ENCODE data around the gene THAP12.
"Not testable (repeated sequence)": the region's sequence is repeated elsewhere in the genome, so short reads cannot be mapped to it uniquely, and the experiment has no call there.

THAP12 gene

GRCh38 chr11:76321820-76322524 is 59.0 kb downstream of the THAP12 start:
- Histone ChIP-seq H3K9ac (ENCODE audit: low read length in 5 of 5) (no peak overlapping the region), H3K27ac (ENCODE audit: low read depth, low read length) (no peak overlapping the region), H3K4me1 (ENCODE audit: control insufficient read depth in 5 of 5, insufficient read depth in 5 of 5, low read length in 5 of 5) (peaks cover 0 to 22% (median 13%) of the 10 kb centered on the region in 5 donors), H3K27me3 (ENCODE audit: control insufficient read depth in 5 of 5, insufficient read depth in 4 of 5, low read length in 5 of 5) (peaks cover 3 to 13% (median 5%) of the 10 kb centered on the region in 5 donors), H3K9me3 (ENCODE audit: control insufficient read depth in 5 of 5, low read length in 5 of 5) (no peaks in the 10 kb centered on the region), H3K4me3 (ENCODE audit: low read depth in 1 of 5, low read length in 5 of 5) (peak overlapping the region in 2 of 5 donors; percentile 6 to 24), H3K36me3 (ENCODE audit: control insufficient read depth in 5 of 5, insufficient read depth in 5 of 5, low read length in 5 of 5) (no peaks in the 10 kb centered on the region)

GRCh38 chr11:76321340-76321739 is 59.6 kb downstream of the THAP12 start:
- H3K9ac ChIP-seq (ENCODE audit: low read length in 5 of 5): no peak overlapping the region
- no peak overlapping the region for H3K27ac ChIP-seq (ENCODE audit: low read depth, low read length)
- peaks cover 0 to 24% (median 13%) of the 10 kb centered on the region in 5 donors for H3K4me1 ChIP-seq (ENCODE audit: control insufficient read depth in 5 of 5, insufficient read depth in 5 of 5, low read length in 5 of 5)
- no peaks in the 10 kb centered on the region for H3K36me3 ChIP-seq (ENCODE audit: control insufficient read depth in 5 of 5, insufficient read depth in 5 of 5, low read length in 5 of 5)
- peaks cover 3 to 13% (median 5%) of the 10 kb centered on the region in 5 donors for H3K27me3 ChIP-seq (ENCODE audit: control insufficient read depth in 5 of 5, insufficient read depth in 4 of 5, low read length in 5 of 5)
- H3K4me3 ChIP-seq (ENCODE audit: low read depth in 1 of 5, low read length in 5 of 5): no peak overlapping the region
- no peaks in the 10 kb centered on the region for H3K9me3 ChIP-seq (ENCODE audit: control insufficient read depth in 5 of 5, low read length in 5 of 5)

- peaks cover 3 to 13% (median 5%) of the 10 kb centered on the region in 5 donors for H3K27me3 ChIP-seq (ENCODE audit: control insufficient read depth in 5 of 5, insufficient read depth in 4 of 5, low read length in 5 of 5)
- peaks cover 0 to 24% (median 13%) of the 10 kb centered on the region in 5 donors for H3K4me1 ChIP-seq (ENCODE audit: control insufficient read depth in 5 of 5, insufficient read depth in 5 of 5, low read length in 5 of 5)
- H3K9me3 ChIP-seq (ENCODE audit: control insufficient read depth in 5 of 5, low read length in 5 of 5): no peaks in the 10 kb centered on the region
- H3K36me3 ChIP-seq (ENCODE audit: control insufficient read depth in 5 of 5, insufficient read depth in 5 of 5, low read length in 5 of 5): no peaks in the 10 kb centered on the region
- no peak overlapping the region for H3K27ac ChIP-seq (ENCODE audit: low read depth, low read length)
- H3K4me3 ChIP-seq (ENCODE audit: low read depth in 1 of 5, low read length in 5 of 5): no peak overlapping the region
- H3K9ac ChIP-seq (ENCODE audit: low read length in 5 of 5): no peak overlapping the region
Measured at GRCh38 chr11:76320929-76321328, 60.0 kb downstream of the THAP12 start.

GRCh38 chr11:76319798-76320197 is 61.1 kb downstream of the THAP12 start:
- not testable (repeated sequence) for H3K4me3 ChIP-seq (ENCODE audit: low read depth in 1 of 5, low read length in 5 of 5); H3K9ac ChIP-seq (ENCODE audit: low read length in 5 of 5); H3K36me3 ChIP-seq (ENCODE audit: control insufficient read depth in 5 of 5, insufficient read depth in 5 of 5, low read length in 5 of 5); H3K9me3 ChIP-seq (ENCODE audit: control insufficient read depth in 5 of 5, low read length in 5 of 5); H3K27ac ChIP-seq (ENCODE audit: low read depth, low read length)
- Histone ChIP-seq H3K4me1 (ENCODE audit: control insufficient read depth in 5 of 5, insufficient read depth in 5 of 5, low read length in 5 of 5) (peaks cover 0 to 24% (median 13%) of the 10 kb centered on the region in 5 donors), H3K27me3 (ENCODE audit: control insufficient read depth in 5 of 5, insufficient read depth in 4 of 5, low read length in 5 of 5) (peaks cover 3 to 13% (median 5%) of the 10 kb centered on the region in 5 donors)

GRCh38 chr11:76318744-76319384 is 62.1 kb downstream of the THAP12 start:
- Histone ChIP-seq H3K4me1 (ENCODE audit: control insufficient read depth in 5 of 5, insufficient read depth in 5 of 5, low read length in 5 of 5) (peaks cover 3 to 32% (median 18%) of the 10 kb centered on the region in 5 donors), H3K9me3 (ENCODE audit: control insufficient read depth in 5 of 5, low read length in 5 of 5) (no peaks in the 10 kb centered on the region), H3K36me3 (ENCODE audit: control insufficient read depth in 5 of 5, insufficient read depth in 5 of 5, low read length in 5 of 5) (no peaks in the 10 kb centered on the region), H3K9ac (ENCODE audit: low read length in 5 of 5) (no peak overlapping the region), H3K4me3 (ENCODE audit: low read depth in 1 of 5, low read length in 5 of 5) (no peak overlapping the region), H3K27ac (ENCODE audit: low read depth, low read length) (no peak overlapping the region), H3K27me3 (ENCODE audit: control insufficient read depth in 5 of 5, insufficient read depth in 4 of 5, low read length in 5 of 5) (peaks cover 4 to 13% (median 5%) of the 10 kb centered on the region in 5 donors)

GRCh38 chr11:76317296-76317695 is 63.6 kb downstream of the THAP12 start:
- H3K4me1 ChIP-seq (ENCODE audit: control insufficient read depth in 5 of 5, insufficient read depth in 5 of 5, low read length in 5 of 5): peaks cover 3 to 28% (median 11%) of the 10 kb centered on the region in 5 donors
- no peak overlapping the region for H3K9ac ChIP-seq (ENCODE audit: low read length in 5 of 5)
- peaks cover 4 to 13% (median 5%) of the 10 kb centered on the region in 5 donors for H3K27me3 ChIP-seq (ENCODE audit: control insufficient read depth in 5 of 5, insufficient read depth in 4 of 5, low read length in 5 of 5)
- no peak overlapping the region for H3K27ac ChIP-seq (ENCODE audit: low read depth, low read length)
- no peaks in the 10 kb centered on the region for H3K9me3 ChIP-seq (ENCODE audit: control insufficient read depth in 5 of 5, low read length in 5 of 5)
- no peak overlapping the region for H3K4me3 ChIP-seq (ENCODE audit: low read depth in 1 of 5, low read length in 5 of 5)
- no peaks in the 10 kb centered on the region for H3K36me3 ChIP-seq (ENCODE audit: control insufficient read depth in 5 of 5, insufficient read depth in 5 of 5, low read length in 5 of 5)

- no peaks in the 10 kb centered on the region for H3K9me3 ChIP-seq (ENCODE audit: control insufficient read depth in 5 of 5, low read length in 5 of 5)
- no peak overlapping the region for H3K9ac ChIP-seq (ENCODE audit: low read length in 5 of 5)
- no peaks in the 10 kb centered on the region for H3K36me3 ChIP-seq (ENCODE audit: control insufficient read depth in 5 of 5, insufficient read depth in 5 of 5, low read length in 5 of 5)
- peaks cover 3 to 25% (median 8%) of the 10 kb centered on the region in 5 donors for H3K4me1 ChIP-seq (ENCODE audit: control insufficient read depth in 5 of 5, insufficient read depth in 5 of 5, low read length in 5 of 5)
- no peak overlapping the region for H3K27ac ChIP-seq (ENCODE audit: low read depth, low read length)
- peaks cover 2 to 11% (median 4%) of the 10 kb centered on the region in 5 donors for H3K27me3 ChIP-seq (ENCODE audit: control insufficient read depth in 5 of 5, insufficient read depth in 4 of 5, low read length in 5 of 5)
- no peak overlapping the region for H3K4me3 ChIP-seq (ENCODE audit: low read depth in 1 of 5, low read length in 5 of 5)
Measured at GRCh38 chr11:76316726-76317125, 64.2 kb downstream of the THAP12 start.

- H3K9me3 ChIP-seq (ENCODE audit: control insufficient read depth in 5 of 5, low read length in 5 of 5): no peaks in the 10 kb centered on the region
- H3K27me3 ChIP-seq (ENCODE audit: control insufficient read depth in 5 of 5, insufficient read depth in 4 of 5, low read length in 5 of 5): peaks cover 0 to 2% (median 0%) of the 10 kb centered on the region in 5 donors
- H3K4me3 ChIP-seq (ENCODE audit: low read depth in 1 of 5, low read length in 5 of 5): no peak overlapping the region
Measured at GRCh38 chr11:76315182-76315853, 65.6 kb downstream of the THAP12 start.

GRCh38 chr11:76314741-76315090 is 66.2 kb downstream of the THAP12 start:
- peak overlapping the region in 1 of 5 donors; percentile 38 for H3K9ac ChIP-seq (ENCODE audit: low read length in 5 of 5)
- no peak overlapping the region for H3K27ac ChIP-seq (ENCODE audit: low read depth, low read length)
- H3K27me3 ChIP-seq (ENCODE audit: control insufficient read depth in 5 of 5, insufficient read depth in 4 of 5, low read length in 5 of 5): peaks cover 0 to 2% (median 0%) of the 10 kb centered on the region in 5 donors
- no peaks in the 10 kb centered on the region for H3K9me3 ChIP-seq (ENCODE audit: control insufficient read depth in 5 of 5, low read length in 5 of 5)
- H3K36me3 ChIP-seq (ENCODE audit: control insufficient read depth in 5 of 5, insufficient read depth in 5 of 5, low read length in 5 of 5): no peaks in the 10 kb centered on the region
- peaks cover 3 to 27% (median 8%) of the 10 kb centered on the region in 5 donors for H3K4me1 ChIP-seq (ENCODE audit: control insufficient read depth in 5 of 5, insufficient read depth in 5 of 5, low read length in 5 of 5)
- H3K4me3 ChIP-seq (ENCODE audit: low read depth in 1 of 5, low read length in 5 of 5): no peak overlapping the region

More at GRCh38 chr11:76315182-76315853, 65.6 kb downstream of the THAP12 start:
- no peak overlapping the region for H3K27ac ChIP-seq (ENCODE audit: low read depth, low read length)
- no peaks in the 10 kb centered on the region for H3K36me3 ChIP-seq (ENCODE audit: control insufficient read depth in 5 of 5, insufficient read depth in 5 of 5, low read length in 5 of 5)
- no peak overlapping the region for H3K9ac ChIP-seq (ENCODE audit: low read length in 5 of 5)
- H3K4me1 ChIP-seq (ENCODE audit: control insufficient read depth in 5 of 5, insufficient read depth in 5 of 5, low read length in 5 of 5): peaks cover 3 to 25% (median 8%) of the 10 kb centered on the region in 5 donors

All from subcutaneous abdominal adipose tissue (tissue), 5 donors.